Measurements from ENCODE around the gene NTMT1.

Gene NTMT1

GRCh38 chr9:129626625-129627284, 792 bp downstream of the NTMT1 start:
- Histone ChIP-seq H3K27me3 (ENCODE audit: insufficient read depth, low read length) (no peaks in the 10 kb centered on the region), H3K4me2 (ENCODE audit: low read length) (peak overlapping the region; percentile 83), H3K9ac (ENCODE audit: low read length) (peak overlapping the region; percentile 93), H3K9me3 (ENCODE audit: low read length) (no peaks in the 10 kb centered on the region), H2AFZ (ENCODE audit: low read length) (no peak overlapping the region), H3K4me1 (ENCODE audit: insufficient read depth, low read length, severe bottlenecking) (peaks cover 40% of the 10 kb centered on the region), H4K20me1 (ENCODE audit: insufficient read depth, low read length) (no peaks in the 10 kb centered on the region), H3K79me2 (ENCODE audit: insufficient read depth, low read length) (peaks cover 55% of the 10 kb centered on the region), H3F3A (ENCODE audit: insufficient read depth, low read length) (no peaks in the 10 kb centered on the region), H3K36me3 (ENCODE audit: insufficient read depth, low read length) (peaks cover 39% of the 10 kb centered on the region), H3K27ac (ENCODE audit: low read depth, low read length, poor library complexity, severe bottlenecking) (peak overlapping the region; percentile 70), H3K4me3 (ENCODE audit: low read depth, low read length, poor library complexity, severe bottlenecking) (peak overlapping the region; percentile 86), H3K9me2 (ENCODE audit: low read depth, low read length) (no peaks in the 10 kb centered on the region)
- TF ChIP-seq, protein P1, sequence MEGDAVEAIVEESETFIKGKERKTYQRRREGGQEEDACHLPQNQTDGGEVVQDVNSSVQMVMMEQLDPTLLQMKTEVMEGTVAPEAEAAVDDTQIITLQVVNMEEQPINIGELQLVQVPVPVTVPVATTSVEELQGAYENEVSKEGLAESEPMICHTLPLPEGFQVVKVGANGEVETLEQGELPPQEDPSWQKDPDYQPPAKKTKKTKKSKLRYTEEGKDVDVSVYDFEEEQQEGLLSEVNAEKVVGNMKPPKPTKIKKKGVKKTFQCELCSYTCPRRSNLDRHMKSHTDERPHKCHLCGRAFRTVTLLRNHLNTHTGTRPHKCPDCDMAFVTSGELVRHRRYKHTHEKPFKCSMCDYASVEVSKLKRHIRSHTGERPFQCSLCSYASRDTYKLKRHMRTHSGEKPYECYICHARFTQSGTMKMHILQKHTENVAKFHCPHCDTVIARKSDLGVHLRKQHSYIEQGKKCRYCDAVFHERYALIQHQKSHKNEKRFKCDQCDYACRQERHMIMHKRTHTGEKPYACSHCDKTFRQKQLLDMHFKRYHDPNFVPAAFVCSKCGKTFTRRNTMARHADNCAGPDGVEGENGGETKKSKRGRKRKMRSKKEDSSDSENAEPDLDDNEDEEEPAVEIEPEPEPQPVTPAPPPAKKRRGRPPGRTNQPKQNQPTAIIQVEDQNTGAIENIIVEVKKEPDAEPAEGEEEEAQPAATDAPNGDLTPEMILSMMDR (IDR thresholded peaks at IDR 0.05; ENCODE audit: low read length), result no peak
- no peak for TF ChIP-seq EZH2 (IDR thresholded peaks at IDR 0.05; ENCODE audit: borderline replicate concordance, low read length)

GRCh38 chr9:129627556-129628440, 1.8 kb downstream of the NTMT1 start:
- Histone ChIP-seq H3K9me3 (ENCODE audit: low read length) (no peaks in the 10 kb centered on the region), H3K27me3 (ENCODE audit: insufficient read depth, low read length) (no peaks in the 10 kb centered on the region), H3K27ac (ENCODE audit: low read depth, low read length, poor library complexity, severe bottlenecking) (no peak overlapping the region), H3F3A (ENCODE audit: insufficient read depth, low read length) (no peaks in the 10 kb centered on the region), H3K4me3 (ENCODE audit: low read depth, low read length, poor library complexity, severe bottlenecking) (peak overlapping the region; percentile 86), H2AFZ (ENCODE audit: low read length) (no peak overlapping the region), H4K20me1 (ENCODE audit: insufficient read depth, low read length) (no peaks in the 10 kb centered on the region), H3K36me3 (ENCODE audit: insufficient read depth, low read length) (peaks cover 49% of the 10 kb centered on the region), H3K9me2 (ENCODE audit: low read depth, low read length) (no peaks in the 10 kb centered on the region), H3K9ac (ENCODE audit: low read length) (peak overlapping the region; percentile 93), H3K4me1 (ENCODE audit: insufficient read depth, low read length, severe bottlenecking) (peaks cover 40% of the 10 kb centered on the region), H3K4me2 (ENCODE audit: low read length) (peak overlapping the region; percentile 83), H3K79me2 (ENCODE audit: insufficient read depth, low read length) (peaks cover 60% of the 10 kb centered on the region)
- no peak for TF ChIP-seq EZH2 (IDR thresholded peaks at IDR 0.05; ENCODE audit: borderline replicate concordance, low read length)
- TF ChIP-seq, protein P1 (IDR thresholded peaks at IDR 0.05; ENCODE audit: low read length), result no peak

DNA sequence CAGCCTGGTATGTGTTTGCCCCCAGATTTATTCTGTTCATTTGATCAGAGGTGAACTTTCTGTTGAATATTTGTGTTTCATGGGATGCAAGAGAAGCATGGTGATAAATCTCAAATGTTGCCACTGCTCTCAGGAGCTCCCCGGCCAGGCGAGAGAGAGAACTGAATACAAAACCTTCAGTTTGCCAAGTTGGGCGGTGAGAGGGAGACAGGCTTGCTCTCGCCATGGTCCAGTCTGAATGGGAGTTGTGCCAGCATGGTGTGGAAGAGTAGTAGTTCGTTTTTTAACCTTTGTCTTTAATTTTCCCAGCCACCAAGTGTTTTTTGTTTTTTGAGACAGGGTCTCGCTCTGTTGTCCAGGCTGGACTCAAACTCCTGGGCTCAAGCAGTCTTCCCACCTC, 2.7 kb downstream of the NTMT1 start:
- Histone ChIP-seq H3K4me1 (ENCODE audit: insufficient read depth, low read length, severe bottlenecking) (peaks cover 40% of the 10 kb centered on the region), H3F3A (ENCODE audit: insufficient read depth, low read length) (no peaks in the 10 kb centered on the region), H3K4me3 (ENCODE audit: low read depth, low read length, poor library complexity, severe bottlenecking) (no peak overlapping the region), H4K20me1 (ENCODE audit: insufficient read depth, low read length) (no peaks in the 10 kb centered on the region), H2AFZ (ENCODE audit: low read length) (no peak overlapping the region), H3K36me3 (ENCODE audit: insufficient read depth, low read length) (peaks cover 58% of the 10 kb centered on the region), H3K79me2 (ENCODE audit: insufficient read depth, low read length) (peaks cover 60% of the 10 kb centered on the region), H3K27ac (ENCODE audit: low read depth, low read length, poor library complexity, severe bottlenecking) (no peak overlapping the region), H3K9me2 (ENCODE audit: low read depth, low read length) (no peaks in the 10 kb centered on the region), H3K27me3 (ENCODE audit: insufficient read depth, low read length) (no peaks in the 10 kb centered on the region), H3K9me3 (ENCODE audit: low read length) (no peaks in the 10 kb centered on the region), H3K4me2 (ENCODE audit: low read length) (peak overlapping the region; percentile 83; the same call in 1 of the 2 replicates), H3K9ac (ENCODE audit: low read length) (peak overlapping the region; percentile 6; the same call in 1 of the 2 replicates)
- TF ChIP-seq EZH2 (IDR thresholded peaks at IDR 0.05; ENCODE audit: borderline replicate concordance, low read length), result no peak
- TF ChIP-seq, protein P1 (IDR thresholded peaks at IDR 0.05; ENCODE audit: low read length), result 0 out of 2 replicates have a peak, but pooled peaks have one; percentile 6
